IMR-90 (cell line): Measurements from ENCODE around the gene TRPM3. TPM values are rescaled to one million over a fixed set of nuclear protein-coding genes. Genes with fewer than 3 reads are reported as not detected.
A peak's percentile ranks its signal among the peaks of the same experiment; 100 is the strongest.

Experiments
- ATAC-seq: fragments of 200-7000 bp; cut with Tn5 transposase; 2 replicates; pipeline ENCODE4 v1.9.1; 2020; ENCODE audit warnings: low read depth, mild to moderate bottlenecking, moderate library complexity
- BruUV-seq: library from RNA; stranded (reverse); fragments of 400-500 nt; replicated peaks from 2 replicates; lab custom pipeline; 2021; lab: Mats Ljungman, UMichigan
- CTCF ChIA-PET: fragments of 300-600 bp; formaldehyde crosslinking; extraction: SDS; loops from one replicate; lab custom pipeline; 2021; ENCODE audit warnings: antibody characterized with exemption; lab: Yijun Ruan, JAX
- POLR2A ChIA-PET: fragments of 300-600 bp; sonication (Branson Sonifier 250); formaldehyde crosslinking; loops from one replicate; lab custom pipeline; 2022; ENCODE audit warnings: antibody characterized with exemption; ENCODE audit not compliant: unreplicated experiment; lab: Charles Lee
- DNase-seq: peaks from one replicate; pipeline ENCODE4 v3.0.0; 2013
- H2AFZ ChIP-seq: replicated peaks from 2 replicates; pipeline ENCODE3; 2013; ENCODE audit warnings: low read length, mild to moderate bottlenecking; ENCODE audit not compliant: poor library complexity
- H2AK5ac ChIP-seq: 2 replicates; pipeline ENCODE4 v1.6.1; 2013; ENCODE audit warnings: low read depth, low read length, inconsistent platforms
- H2AK9ac ChIP-seq: replicated peaks from 2 replicates; pipeline ENCODE3; 2013; ENCODE audit warnings: mild to moderate bottlenecking, low read depth, low read length, moderate library complexity; ENCODE audit not compliant: poor library complexity
- H2BK120ac ChIP-seq: 2 replicates; pipeline ENCODE4 v1.6.1; 2013; ENCODE audit warnings: low read depth, low read length, inconsistent platforms
- H2BK15ac ChIP-seq: 3 replicates; pipeline ENCODE4 v1.6.1; 2013; ENCODE audit warnings: low read depth, low read length, inconsistent platforms
- H2BK20ac ChIP-seq: 2 replicates; pipeline ENCODE4 v1.6.1; 2013; ENCODE audit warnings: low read depth, mild to moderate bottlenecking, inconsistent platforms, low read length, moderate library complexity
- H2BK5ac ChIP-seq: 2 replicates; pipeline ENCODE4 v1.6.1; 2013; ENCODE audit warnings: mild to moderate bottlenecking, low read depth, low read length, inconsistent platforms; ENCODE audit not compliant: poor library complexity, severe bottlenecking
- H3K14ac ChIP-seq: replicated peaks from 2 replicates; pipeline ENCODE4 v1.6.1; 2013; ENCODE audit warnings: low read depth, low read length, inconsistent platforms
- H3K18ac ChIP-seq: 2 replicates; pipeline ENCODE4 v1.6.1; 2013; ENCODE audit warnings: low read depth, low read length, control low read depth
- H3K23ac ChIP-seq: 2 replicates; pipeline ENCODE4 v1.6.1; 2013; ENCODE audit warnings: low read depth, low read length, inconsistent platforms
- H3K27ac ChIP-seq: 2 replicates; pipeline ENCODE4 v1.5.1; 2013; ENCODE audit warnings: mild to moderate bottlenecking, control low read depth, low read length; ENCODE audit not compliant: insufficient read depth
- H3K27me3 ChIP-seq: 2 replicates; pipeline ENCODE4 v1.6.1; 2013; ENCODE audit warnings: low read length; ENCODE audit not compliant: control insufficient read depth, insufficient read depth
- H3K36me3 ChIP-seq: 2 replicates; pipeline ENCODE4 v1.6.1; 2013; ENCODE audit warnings: low read length, mixed read lengths; ENCODE audit not compliant: control insufficient read depth, insufficient read depth
- H3K4ac ChIP-seq: 2 replicates; pipeline ENCODE4 v1.6.1; 2013; ENCODE audit warnings: low read depth, low read length, inconsistent platforms
- H3K4me1 ChIP-seq: 2 replicates; pipeline ENCODE4 v1.6.1; 2013; ENCODE audit warnings: low read length, mixed read lengths; ENCODE audit not compliant: control insufficient read depth, insufficient read depth
- H3K4me2 ChIP-seq: 2 replicates; pipeline ENCODE4 v1.6.1; 2013; ENCODE audit warnings: low read depth, mild to moderate bottlenecking, control low read depth, low read length, moderate library complexity
- H3K4me3 ChIP-seq: 2 replicates; pipeline ENCODE4 v1.5.1; 2013; ENCODE audit warnings: low read depth, mild to moderate bottlenecking, control low read depth, low read length, moderate library complexity; ENCODE audit not compliant: insufficient read depth
- H3K56ac ChIP-seq: 2 replicates; pipeline ENCODE4 v1.6.1; 2013; ENCODE audit warnings: low read length, inconsistent platforms; ENCODE audit not compliant: insufficient read depth; ENCODE audit errors: extremely low read depth
- H3K79me1 ChIP-seq, 2 experiments: 2 replicates each; pipeline ENCODE4 v1.6.1; 2013; ENCODE audit warnings: low read length in 2 of 2, inconsistent platforms in 1 of 2, low read depth in 1 of 2
- H3K9ac ChIP-seq: 2 replicates; pipeline ENCODE4 v1.6.1; 2013; ENCODE audit warnings: low read depth, low read length, control low read depth
- H3K9me1 ChIP-seq: 2 replicates; pipeline ENCODE4 v1.6.1; 2013; ENCODE audit warnings: low read length, inconsistent platforms; ENCODE audit not compliant: insufficient read depth
- H3K9me3 ChIP-seq: 2 replicates; pipeline ENCODE4 v1.6.1; 2013; ENCODE audit warnings: low read length; ENCODE audit not compliant: control insufficient read depth, insufficient read depth
- H4K20me1 ChIP-seq: 2 replicates; pipeline ENCODE4 v1.6.1; 2013; ENCODE audit warnings: low read length, inconsistent platforms; ENCODE audit not compliant: insufficient read depth
- H4K5ac ChIP-seq: 2 replicates; pipeline ENCODE4 v1.6.1; 2013; ENCODE audit warnings: mild to moderate bottlenecking, low read depth, low read length, control low read depth
- H4K8ac ChIP-seq, 2 experiments: 2 replicates each; pipeline ENCODE4 v1.6.1; 2013; ENCODE audit warnings: low read depth in 2 of 2, low read length in 2 of 2, control low read depth in 1 of 2, inconsistent platforms in 1 of 2
- H4K91ac ChIP-seq: 2 replicates; pipeline ENCODE4 v1.6.1; 2013; ENCODE audit warnings: low read depth, low read length, inconsistent platforms; ENCODE audit not compliant: insufficient read depth
- BHLHE40 ChIP-seq: fragments of 150-350 bp; IDR thresholded peaks from 2 replicates; pipeline ENCODE4 v1.6.1; 2016; ENCODE audit warnings: mild to moderate bottlenecking, low read depth, low read length
- CEBPB ChIP-seq: IDR thresholded peaks from 2 replicates; pipeline ENCODE4 v1.6.1; 2012; ENCODE audit warnings: low read depth, low read length, improper control_type of control experiment
- CTCF ChIP-seq: conservative IDR thresholded peaks from 2 replicates; pipeline ENCODE4 v1.5.1; 2012; ENCODE audit warnings: mild to moderate bottlenecking, low read depth, low read length, improper control_type of control experiment
- ELK1 ChIP-seq: fragments of 150-350 bp; IDR thresholded peaks from 2 replicates; pipeline ENCODE4 v1.6.1; 2016; ENCODE audit warnings: low read depth, mild to moderate bottlenecking, low read length, moderate library complexity, borderline replicate concordance
- POLR2A ChIP-seq: IDR thresholded peaks from 2 replicates; pipeline ENCODE4 v1.6.1; 2012; ENCODE audit warnings: mild to moderate bottlenecking, low read depth, low read length
- RAD21 ChIP-seq: IDR thresholded peaks from 2 replicates; pipeline ENCODE4 v1.6.1; 2012; ENCODE audit warnings: low read length, improper control_type of control experiment
- RFX5 ChIP-seq: IDR thresholded peaks from 2 replicates; pipeline ENCODE4 v1.8.0; 2012; ENCODE audit warnings: low read depth, mild to moderate bottlenecking, low read length, moderate library complexity
- USF2 ChIP-seq: fragments of 150-350 bp; IDR thresholded peaks from 2 replicates; pipeline ENCODE4 v1.6.1; 2017; ENCODE audit warnings: mild to moderate bottlenecking, antibody characterized with exemption, low read length, low read depth
- WGBS, 2 experiments: methylation state at CpG; one replicate each; pipeline versions ENCODE4 v1.1.5 to v1.1.7; 2013; ENCODE audit warnings: missing lambda C conversion rate in 2 of 2; ENCODE audit not compliant: insufficient read length in 1 of 2; ENCODE audit errors: extremely low coverage in 2 of 2; 5-methylcytosine and 5-hydroxymethylcytosine counted together
- dilution Hi-C: fragments of 300-500 bp; cut with HindIII; formaldehyde crosslinking; loops from one replicate; pipeline ENCODE4 v1.14.3; 2018; ENCODE audit warnings: low sequenced_read_pairs; ENCODE audit not compliant: unreplicated experiment
- in situ Hi-C: fragments of 300-500 bp; cut with MboI; formaldehyde crosslinking; loops from 3 replicates; pipeline ENCODE4 v1.14.3; 2019; ENCODE audit warnings: low sequenced_read_pairs, inconsistent platforms, mixed read lengths
- intact Hi-C: fragments of 100-400 bp; cut with micrococcal nuclease; formaldehyde crosslinking; loops from 2 replicates; pipeline ENCODE4 v1.10.0; 2022
- polyA plus RNA-seq, 3 experiments: library from polyadenylated mRNA; depleted of rRNA; stranded (reverse); fragments of >200 nt; gene quantifications; 2 replicates each; pipeline ENCODE4 v1.2.3, GENCODE V29; 2012; ENCODE audit warnings: low replicate concordance in 1 of 3
- total RNA-seq: library from RNA; depleted of rRNA; stranded (reverse); fragments of >200 nt; gene quantifications from 2 replicates; pipeline ENCODE4 v1.2.3, GENCODE V29; 2012

Gene TRPM3
- total and polyA plus RNA-seq, 2 of the 4 experiments (the other 2 are of a cell fraction) = not detected

GRCh38 chr9:70979966-70980365 lies 141.5 kb downstream of the TRPM3 start:
- H3K18ac ChIP-seq = no peak overlapping the region
- 0 out of 2 replicates have a peak overlapping the region, but pooled peaks have one; percentile 14 for H3K4me2 ChIP-seq
- peaks cover 9% of the 10 kb centered on the region; the same call in 1 of the 2 replicates for H3K9me3 ChIP-seq
- DNase-seq = peak; percentile 31
- H3K27ac ChIP-seq = no peak overlapping the region
- 0 out of 2 replicates have a peak overlapping the region, but pooled peaks have one; percentile 4 for H3K9ac ChIP-seq
- no peak overlapping the region for H2BK5ac ChIP-seq
- peak; percentile 30 for ATAC-seq
- H2BK20ac ChIP-seq = no peak overlapping the region
- ChIA-PET POLR2A (interaction anchor here (0.5 kb wide), 1 partner anchor 14 kb away, joined by 3 read pairs; no protein-coding TSS in a partner anchor), CTCF (no interaction called here)
- WGBS, 2 experiments = 30% methylated on average over 2 of the region's 4 CpGs; no CpG with 5 or more reads in 1 of the 2 experiments
- no peak overlapping the region for H3K4ac ChIP-seq
- no peak overlapping the region for H2BK120ac ChIP-seq
- H3K56ac ChIP-seq = no peak overlapping the region
- 0 out of 2 replicates have a peak overlapping the region, but pooled peaks have one; percentile 6 for H2AK5ac ChIP-seq
- peak overlapping the region; percentile 8 for H2AFZ ChIP-seq
- H3K23ac ChIP-seq = no peak overlapping the region
- H3K79me1 ChIP-seq = no peaks in the 10 kb centered on the region
- no peak overlapping the region for H3K14ac ChIP-seq
- H4K91ac ChIP-seq = no peak overlapping the region
- no peaks in the 10 kb centered on the region for H3K4me1 ChIP-seq
- no peaks in the 10 kb centered on the region for H4K20me1 ChIP-seq
- H2AK9ac ChIP-seq = no peak overlapping the region
- no peaks in the 10 kb centered on the region for H3K36me3 ChIP-seq
- H3K27me3 ChIP-seq = no peaks in the 10 kb centered on the region
- no peak overlapping the region; the same call in 2 of the 3 replicates for H2BK15ac ChIP-seq
- TF ChIP-seq RFX5 (no peak), POLR2A (no peak), CTCF (no peak), CEBPB (peak; percentile 2; the same call in 1 of the 2 replicates), RAD21 (no peak), BHLHE40 (no peak), USF2 (no peak), ELK1 (no peak)
- H3K4me3 ChIP-seq = no peak overlapping the region
- in situ Hi-C loops = no loop called here
- H4K8ac ChIP-seq = no peak overlapping the region
- dilution Hi-C loops = no loop called here
- BruUV-seq = no TSS peak
- no peaks in the 10 kb centered on the region for H3K9me1 ChIP-seq
- H4K5ac ChIP-seq = no peak overlapping the region
- intact Hi-C loops = no loop called here
